HepG2 (cell line): Measurements from ENCODE around the gene FAM200B. TPM values are rescaled to one million over a fixed set of nuclear protein-coding genes. Genes with fewer than 3 reads are reported as not detected.

ENCODE experiments used
- ATAC-seq: fragments of 200-7000 bp; cut with Tn5 transposase; 3 replicates; pipeline ENCODE4 v1.9.1; 2020; ENCODE audit warnings: mild to moderate bottlenecking, moderate library complexity
- BruUV-seq: library from RNA; stranded (reverse); fragments of 400-500 nt; replicated peaks from 2 replicates; lab custom pipeline; 2021; lab: Mats Ljungman, UMichigan
- CTCF ChIA-PET: fragments of 300-600 bp; formaldehyde crosslinking; extraction: SDS; loops from one replicate; lab custom pipeline; 2021; ENCODE audit warnings: low total read pairs, inconsistent platforms, low intra/inter-chr PET ratio; lab: Yijun Ruan, JAX
- POLR2A ChIA-PET: fragments of 350-600 bp; sonication (Branson Sonifier 250); formaldehyde crosslinking; loops from one replicate; lab custom pipeline; 2020; ENCODE audit warnings: antibody characterized with exemption, inconsistent platforms; lab: Yijun Ruan, JAX
- DNase-seq: peaks from one replicate; pipeline ENCODE4 v3.0.0-alpha.2; 2015; ENCODE audit warnings: low spot score
- FAIRE-seq: peaks from 3 replicates; lab custom pipeline; 2011; peaks lifted over from hg19 to GRCh38; lab: Jason Lieb, UNC
- H2AFZ ChIP-seq: one replicate; pipeline ENCODE4 v1.6.1; 2011; ENCODE audit warnings: low read length, inconsistent platforms
- H3K27ac ChIP-seq: fragments of 300-600 bp; 3 replicates; pipeline ENCODE4 v1.8.0; 2011; ENCODE audit warnings: mixed run types, mild to moderate bottlenecking, mixed read lengths, low read length, inconsistent platforms; ENCODE audit not compliant: insufficient read depth; ENCODE audit errors: extremely low read length
- H3K27me3 ChIP-seq, 2 experiments: fragments of 200-600 bp in 1 of 2; 2 replicates in 1 of 2; 3 replicates in 1 of 2; pipeline versions ENCODE4 v1.6.0 to v1.8.0; 2011; ENCODE audit warnings: low read length in 2 of 2, mild to moderate bottlenecking in 2 of 2, moderate library complexity in 2 of 2, inconsistent platforms in 1 of 2; ENCODE audit not compliant: insufficient read depth in 2 of 2, control insufficient read depth in 1 of 2
- H3K36me3 ChIP-seq, 2 experiments: fragments of 200-600 bp in 1 of 2; replicated peaks in 1 of 2; 2 replicates in 1 of 2; 3 replicates in 1 of 2; pipeline versions ENCODE4 v1.5.1 to v1.8.0; 2011; ENCODE audit warnings: low read length in 2 of 2, inconsistent platforms in 1 of 2; ENCODE audit not compliant: insufficient read depth in 2 of 2, control insufficient read depth in 1 of 2
- H3K4me1 ChIP-seq: 2 replicates; pipeline ENCODE4 v1.5.1; 2012; ENCODE audit warnings: low read length, inconsistent platforms; ENCODE audit not compliant: insufficient read depth
- H3K4me2 ChIP-seq: 2 replicates; pipeline ENCODE4 v1.6.0; 2011; ENCODE audit warnings: low read depth, low read length, inconsistent platforms
- H3K4me3 ChIP-seq, 3 experiments: fragments of 200-600 bp in 1 of 3; sonication (generic), shearing (Covaris generic) in 1 of 3; replicated peaks in 1 of 3; 2 replicates each; pipeline ENCODE4 v1.5.1; 2011 to 2016; ENCODE audit warnings: low read length in 3 of 3, inconsistent platforms in 2 of 3, low read depth in 2 of 3, mild to moderate bottlenecking in 2 of 3, control low read depth in 1 of 3, mixed read lengths in 1 of 3; ENCODE audit not compliant: insufficient read depth in 1 of 3
- H3K79me2 ChIP-seq: one replicate; pipeline ENCODE4 v1.6.1; 2011; ENCODE audit warnings: low read length, inconsistent platforms; ENCODE audit not compliant: insufficient read depth
- H3K9ac ChIP-seq: 2 replicates; pipeline ENCODE4 v1.6.0; 2011; ENCODE audit warnings: mild to moderate bottlenecking, low read depth, low read length, inconsistent platforms; ENCODE audit not compliant: insufficient read depth
- H3K9me3 ChIP-seq: 2 replicates; pipeline ENCODE4 v1.5.1; 2012; ENCODE audit warnings: mild to moderate bottlenecking, low read length
- H4K20me1 ChIP-seq: 2 replicates; pipeline ENCODE4 v1.6.0; 2011; ENCODE audit warnings: inconsistent platforms, mild to moderate bottlenecking, low read length, moderate library complexity; ENCODE audit not compliant: insufficient read depth
- CHD4 ChIP-seq: fragments of 200-600 bp; sonication (generic); IDR thresholded peaks from 2 replicates; pipeline ENCODE4 v1.7.0; 2017; ENCODE audit warnings: mild to moderate bottlenecking, low read length, borderline replicate concordance
- EHMT2 ChIP-seq: fragments of 200-600 bp; sonication (generic); IDR thresholded peaks from 2 replicates; pipeline ENCODE4 v1.7.0; 2017; ENCODE audit warnings: antibody characterized with exemption, low read depth, low read length, borderline replicate concordance
- ETV6 ChIP-seq: sonication (generic); formaldehyde crosslinking; conservative IDR thresholded peaks from 2 replicates; pipeline ENCODE4 v1.4.0; 2020; ENCODE audit warnings: missing genetic modification reagents
- GABPB1 ChIP-seq: IDR thresholded peaks from 2 replicates; pipeline ENCODE4 v1.6.1; 2016; ENCODE audit warnings: mild to moderate bottlenecking, missing genetic modification reagents, moderate library complexity, missing compliant biosample characterization
- RBM39 ChIP-seq: fragments of 200-400 bp; formaldehyde crosslinking; IDR thresholded peaks from one replicate; pipeline ENCODE4 v1.6.1; 2018; ENCODE audit warnings: antibody characterized with exemption, mild to moderate bottlenecking, low read depth, low read length; ENCODE audit not compliant: poor library complexity, severe bottlenecking
- TEAD2 ChIP-seq: sonication (generic); formaldehyde crosslinking; IDR thresholded peaks from 2 replicates; pipeline ENCODE4 v1.9.0; 2021; ENCODE audit warnings: missing genetic modification reagents
- ZNF280B ChIP-seq: sonication (generic); formaldehyde crosslinking; IDR thresholded peaks from 2 replicates; pipeline ENCODE4 v1.5.0; 2020; ENCODE audit warnings: missing genetic modification reagents, mild to moderate bottlenecking, borderline replicate concordance
- ZNF317 ChIP-seq: sonication (generic); formaldehyde crosslinking; IDR thresholded peaks from 2 replicates; pipeline ENCODE4 v1.5.0; 2020; ENCODE audit warnings: mild to moderate bottlenecking, missing genetic modification reagents
- ZSCAN22 ChIP-seq: sonication (generic); formaldehyde crosslinking; IDR thresholded peaks from 2 replicates; pipeline ENCODE4 v1.4.0; 2020; ENCODE audit warnings: mild to moderate bottlenecking, missing genetic modification reagents
- WGBS: methylation state at CpG from one replicate; pipeline ENCODE4 v1.1.6; 2017; ENCODE audit warnings: low lambda C conversion rate; 5-methylcytosine and 5-hydroxymethylcytosine counted together
- in situ Hi-C: cut with HindIII; loops from 2 replicates; pipeline ENCODE4 v1.10.0; 2017; ENCODE audit warnings: low pct_unique_long_range_greater_than_20kb; ENCODE audit not compliant: extremely low pct_ligation_motif_present
- intact Hi-C: fragments of 100-400 bp; cut with micrococcal nuclease; formaldehyde crosslinking; loops from one replicate; pipeline ENCODE4 v1.10.0; 2022; ENCODE audit not compliant: unreplicated experiment
- polyA plus RNA-seq, 8 experiments: library from polyadenylated mRNA; depleted of rRNA in 3 of 8; stranded (reverse) in 7 of 8; unstranded in 1 of 8; fragments of >200 nt; fragmentation: Illumina TruSeq in 4 of 8; extraction: Trizol in 4 of 8; gene quantifications; 2 replicates each; pipeline versions ENCODE4 v1.2.1 to v1.2.3, GENCODE V29; 2011 to 2016; ENCODE audit warnings: low read depth in 4 of 8, missing spikeins in 1 of 8, mixed read lengths in 1 of 8; ENCODE audit not compliant: insufficient read depth in 1 of 8
- total RNA-seq, 5 experiments: library from RNA; depleted of rRNA; stranded (reverse); fragments of >200 nt; fragmentation: Illumina TruSeq; extraction: Trizol; gene quantifications; 2 replicates each; pipeline ENCODE4 v1.2.3, GENCODE V29; 2016; ENCODE audit warnings: low read depth in 1 of 5
- TF ChIP-seq, protein P1 (sequence below): fragments of 450-650 bp; IDR thresholded peaks from 2 replicates; pipeline ENCODE4 v1.6.1; 2016

The FAM200B gene
- total and polyA plus RNA-seq, 2 of the 13 experiments (the other 11 are each of a cell fraction or from before 2014, with no cell fraction given) = 25.6 to 41.8 TPM

DNA sequence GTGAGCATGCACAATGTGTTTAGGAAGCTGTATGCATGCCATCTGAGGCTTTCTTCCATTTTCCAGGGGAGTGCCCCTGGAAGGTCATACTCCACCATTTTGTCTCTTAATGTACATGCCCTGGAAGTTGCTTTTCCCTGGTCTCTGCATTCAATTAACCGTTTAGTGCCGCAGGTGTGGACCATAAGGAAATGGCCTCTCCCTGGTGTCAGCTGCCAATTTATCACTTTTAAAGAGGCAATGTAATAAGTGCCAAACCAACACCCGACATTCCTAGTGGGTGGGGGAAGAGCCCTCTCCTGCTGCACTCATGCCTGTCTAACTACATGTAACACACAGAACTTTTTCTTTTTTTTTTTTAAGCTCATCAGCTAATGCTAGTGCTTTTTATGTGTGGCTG lies 14.1 kb downstream of the FAM200B start:
- H3K4me3 ChIP-seq = no peak overlapping the region
- in situ Hi-C loops = no loop called here
- FAIRE-seq = no peak

More for the DNA sequence above, 14.1 kb downstream of the FAM200B start:
- no peaks in the 10 kb centered on the region for H3K27me3 ChIP-seq
- no peak overlapping the region for H3K9ac ChIP-seq
- H3K79me2 ChIP-seq = no peaks in the 10 kb centered on the region
- no peaks in the 10 kb centered on the region; the same call in 1 of the 2 replicates for H3K9me3 ChIP-seq
- peaks cover 20% of the 10 kb centered on the region for H3K4me1 ChIP-seq
- ChIA-PET CTCF (no interaction called here), POLR2A (interaction anchor here (1.5 kb wide), 1 partner anchor 13 kb away, joined by 9 read pairs; the partner anchor contains the start of gene FAM200B)
- intact Hi-C loops = no loop called here
- ATAC-seq (no peak), DNase-seq (no peak)
- no peak overlapping the region for H3K4me2 ChIP-seq
- no peaks in the 10 kb centered on the region for H3K36me3 ChIP-seq
- WGBS = 100% methylated on average over 3 of the region's 3 CpGs
- H3K27ac ChIP-seq = no peak overlapping the region
- H2AFZ ChIP-seq = no peak overlapping the region
- no peak for TF ChIP-seq CHD4
- TF ChIP-seq EHMT2 = no peak
- no peak for TF ChIP-seq ZNF280B (CRISPR knock-in tag)
- no peak for TF ChIP-seq GABPB1 (CRISPR knock-in tag)
- TF ChIP-seq TEAD2 (CRISPR knock-in tag) = no peak
- TF ChIP-seq, protein P1, sequence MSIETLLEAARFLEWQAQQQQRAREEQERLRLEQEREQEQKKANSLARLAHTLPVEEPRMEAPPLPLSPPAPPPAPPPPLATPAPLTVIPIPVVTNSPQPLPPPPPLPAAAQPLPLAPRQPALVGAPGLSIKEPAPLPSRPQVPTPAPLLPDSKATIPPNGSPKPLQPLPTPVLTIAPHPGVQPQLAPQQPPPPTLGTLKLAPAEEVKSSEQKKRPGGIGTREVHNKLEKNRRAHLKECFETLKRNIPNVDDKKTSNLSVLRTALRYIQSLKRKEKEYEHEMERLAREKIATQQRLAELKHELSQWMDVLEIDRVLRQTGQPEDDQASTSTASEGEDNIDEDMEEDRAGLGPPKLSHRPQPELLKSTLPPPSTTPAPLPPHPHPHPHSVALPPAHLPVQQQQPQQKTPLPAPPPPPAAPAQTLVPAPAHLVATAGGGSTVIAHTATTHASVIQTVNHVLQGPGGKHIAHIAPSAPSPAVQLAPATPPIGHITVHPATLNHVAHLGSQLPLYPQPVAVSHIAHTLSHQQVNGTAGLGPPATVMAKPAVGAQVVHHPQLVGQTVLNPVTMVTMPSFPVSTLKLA = no peak
- TF ChIP-seq ZSCAN22 (CRISPR knock-in tag) = no peak
- TF ChIP-seq RBM39 = no peak
- TF ChIP-seq ETV6 (CRISPR knock-in tag) = no peak
- TF ChIP-seq ZNF317 (CRISPR knock-in tag) = no peak
- no peaks in the 10 kb centered on the region for H4K20me1 ChIP-seq
- no TSS peak for BruUV-seq
